ENCODE measurements around the gene RAVER1.

RAVER1 gene

DNA sequence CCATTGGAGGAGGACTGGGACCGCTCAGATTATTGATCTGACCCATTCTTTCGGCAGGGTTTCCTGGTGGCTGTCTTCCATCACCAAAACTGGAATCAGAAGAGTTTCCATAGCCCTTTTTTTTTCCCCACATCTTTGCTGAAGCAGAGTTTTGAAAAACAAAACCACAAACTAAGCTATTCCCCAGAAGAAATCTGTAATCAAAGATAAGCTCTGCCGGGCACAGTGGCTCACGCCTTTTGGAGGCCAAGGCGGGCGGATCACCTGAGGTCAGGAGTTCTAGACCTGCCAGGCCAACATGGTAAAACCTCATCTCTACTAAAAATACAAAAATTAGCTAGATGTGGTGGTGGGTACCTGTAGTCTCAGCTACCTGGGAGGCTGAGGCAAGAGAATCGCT, 66.6 kb downstream of the RAVER1 start:
- TF ChIP-seq, protein P1, sequence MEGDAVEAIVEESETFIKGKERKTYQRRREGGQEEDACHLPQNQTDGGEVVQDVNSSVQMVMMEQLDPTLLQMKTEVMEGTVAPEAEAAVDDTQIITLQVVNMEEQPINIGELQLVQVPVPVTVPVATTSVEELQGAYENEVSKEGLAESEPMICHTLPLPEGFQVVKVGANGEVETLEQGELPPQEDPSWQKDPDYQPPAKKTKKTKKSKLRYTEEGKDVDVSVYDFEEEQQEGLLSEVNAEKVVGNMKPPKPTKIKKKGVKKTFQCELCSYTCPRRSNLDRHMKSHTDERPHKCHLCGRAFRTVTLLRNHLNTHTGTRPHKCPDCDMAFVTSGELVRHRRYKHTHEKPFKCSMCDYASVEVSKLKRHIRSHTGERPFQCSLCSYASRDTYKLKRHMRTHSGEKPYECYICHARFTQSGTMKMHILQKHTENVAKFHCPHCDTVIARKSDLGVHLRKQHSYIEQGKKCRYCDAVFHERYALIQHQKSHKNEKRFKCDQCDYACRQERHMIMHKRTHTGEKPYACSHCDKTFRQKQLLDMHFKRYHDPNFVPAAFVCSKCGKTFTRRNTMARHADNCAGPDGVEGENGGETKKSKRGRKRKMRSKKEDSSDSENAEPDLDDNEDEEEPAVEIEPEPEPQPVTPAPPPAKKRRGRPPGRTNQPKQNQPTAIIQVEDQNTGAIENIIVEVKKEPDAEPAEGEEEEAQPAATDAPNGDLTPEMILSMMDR (IDR thresholded peaks at IDR 0.05; ENCODE audit: extremely low read depth, insufficient read depth, missing control alignments): no peak
- DNase-seq (ENCODE audit: low spot score): no peak
- in situ Hi-C loops (cut with MboI; ENCODE audit: low pct_unique_long_range_greater_than_20kb, low sequenced_read_pairs, unreplicated experiment): loop anchor here (25.0 kb wide), 1 partner anchor 329 kb away; the partner anchor contains the start of gene OLFM2
